Stimulated activated CD4-positive, alpha-beta T cell treated with anti-CD3 and anti-CD28 coated beads, TNF-alpha, amount 100 ng/mL, for 24 hours (primary cell): ENCODE data around the gene TRPM3.
"Not testable (repeated sequence)": the region's sequence is repeated elsewhere in the genome, so short reads cannot be mapped to it uniquely, and the experiment has no call there.

ENCODE experiments used
- DNase-seq, 3 experiments: peaks; one replicate each; pipeline ENCODE4 v3.0.0-alpha.2; 2020; ENCODE audit warnings: low read depth in 3 of 3

The TRPM3 gene

DNA sequence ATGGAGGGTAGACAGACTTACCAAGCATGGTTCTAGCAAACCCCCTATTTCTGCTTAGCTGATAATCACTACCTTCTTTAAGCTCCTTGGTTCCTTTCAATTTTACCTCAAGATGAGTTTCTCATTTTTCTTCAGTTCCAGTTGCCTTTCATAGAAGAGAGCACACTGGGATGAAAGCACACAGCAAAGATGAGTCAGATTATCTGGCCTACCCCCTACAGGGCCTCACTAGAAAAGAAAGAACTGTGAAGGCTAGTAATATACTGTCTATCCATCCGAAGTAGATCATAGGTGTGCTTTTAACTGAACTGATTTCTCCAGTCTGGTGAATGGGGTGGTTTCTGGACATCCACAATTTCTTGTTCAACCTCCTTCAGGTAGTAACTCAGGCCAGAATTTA, 122.5 kb downstream of the TRPM3 start:
- DNase-seq, result no peak

DNA sequence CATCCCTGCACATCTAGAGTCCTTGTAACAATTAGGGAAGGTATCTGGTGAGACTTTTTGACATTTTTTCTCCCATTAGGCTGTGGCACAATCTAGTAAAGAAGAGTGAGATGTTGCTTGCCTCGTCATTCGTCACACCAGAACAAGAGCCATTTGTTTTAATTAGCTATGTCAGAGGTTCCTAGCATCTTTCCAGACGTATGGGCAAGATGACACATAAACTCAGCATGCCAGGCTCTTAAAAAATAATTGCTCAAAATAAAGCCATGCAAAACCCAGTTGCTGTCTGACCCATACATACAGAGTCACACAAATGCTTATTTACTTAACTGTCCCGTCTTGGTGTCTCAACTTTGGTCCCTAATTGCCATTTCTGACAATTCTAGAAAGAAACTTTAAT, 125.9 kb downstream of the TRPM3 start:
- DNase-seq, result no peak

DNA sequence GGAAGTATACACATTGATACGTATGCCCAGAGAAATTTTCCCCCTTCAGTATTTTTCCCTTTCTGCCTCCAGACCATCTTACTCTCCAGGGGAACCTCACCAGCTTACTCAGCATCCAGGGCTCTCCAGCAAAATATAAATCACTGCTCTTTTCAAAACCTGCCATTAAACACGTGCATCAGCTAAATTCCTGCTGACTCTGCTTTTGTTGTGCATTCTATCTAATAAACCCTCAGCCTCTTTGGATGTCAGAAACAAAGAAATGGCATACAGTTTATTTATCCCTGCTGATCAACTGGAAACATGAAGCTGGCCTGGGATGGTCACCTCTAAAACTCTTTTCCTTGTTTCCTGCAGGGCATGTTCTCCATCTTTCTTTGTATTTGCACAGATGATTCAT, 126.8 kb downstream of the TRPM3 start:
- no peak for DNase-seq

DNA sequence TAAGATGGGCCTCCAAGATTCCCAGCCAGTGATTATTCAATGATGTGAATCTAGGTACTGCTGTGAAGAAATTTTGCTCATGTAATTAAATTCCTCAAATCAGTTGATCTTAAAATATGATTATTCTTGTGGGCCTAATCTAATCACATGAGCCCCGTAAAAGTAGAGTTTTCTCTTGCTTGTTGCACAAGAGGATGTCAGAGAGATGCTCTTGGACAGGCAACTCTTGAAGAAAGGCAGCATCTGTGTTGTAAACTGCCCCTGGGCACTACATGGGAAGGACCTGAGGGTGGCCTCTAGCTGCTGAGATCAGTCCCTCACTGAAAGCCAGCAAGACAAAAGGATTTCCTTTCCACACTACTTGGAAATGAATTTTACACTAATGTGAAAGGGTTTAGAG, 132.9 kb downstream of the TRPM3 start:
- no peak for DNase-seq

DNA sequence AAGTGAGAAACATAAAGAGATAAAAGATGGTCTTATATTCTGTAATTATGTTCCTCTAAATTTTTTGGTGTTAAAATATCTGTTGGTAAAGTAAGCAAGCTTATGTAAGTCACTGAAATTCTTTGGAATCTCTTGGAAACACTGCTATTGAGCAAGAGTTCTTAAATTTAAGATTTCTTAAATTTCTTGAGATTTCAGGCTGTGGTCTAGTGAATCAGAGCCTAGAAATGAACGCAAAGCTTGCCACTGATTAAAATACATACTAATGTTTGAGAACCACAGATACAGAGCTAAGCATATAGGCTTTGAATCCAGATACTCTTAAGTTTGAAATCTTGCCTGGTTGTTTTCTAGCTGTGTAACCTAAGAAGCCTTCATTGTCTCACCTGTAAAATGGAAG, 133.4 kb downstream of the TRPM3 start:
- DNase-seq, result no peak

DNA sequence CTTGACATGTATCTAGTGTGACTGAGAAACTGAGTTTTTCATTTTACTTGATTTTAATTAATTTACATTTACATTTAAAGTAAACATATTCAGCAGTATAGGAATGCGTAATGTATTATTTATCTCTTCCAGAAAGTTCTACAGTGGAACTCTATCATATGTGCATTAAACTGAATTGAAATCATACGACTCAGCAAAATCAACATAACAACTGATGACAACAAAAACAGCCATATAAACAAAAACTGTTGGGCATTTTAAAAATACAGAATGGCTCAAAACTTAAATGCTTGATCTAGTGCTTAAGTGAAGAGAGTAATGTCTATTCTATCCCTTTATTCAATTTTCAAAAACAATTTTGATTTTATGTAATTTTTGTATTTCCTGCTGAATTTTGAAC, 134.4 kb downstream of the TRPM3 start:
- DNase-seq, result no peak

DNA sequence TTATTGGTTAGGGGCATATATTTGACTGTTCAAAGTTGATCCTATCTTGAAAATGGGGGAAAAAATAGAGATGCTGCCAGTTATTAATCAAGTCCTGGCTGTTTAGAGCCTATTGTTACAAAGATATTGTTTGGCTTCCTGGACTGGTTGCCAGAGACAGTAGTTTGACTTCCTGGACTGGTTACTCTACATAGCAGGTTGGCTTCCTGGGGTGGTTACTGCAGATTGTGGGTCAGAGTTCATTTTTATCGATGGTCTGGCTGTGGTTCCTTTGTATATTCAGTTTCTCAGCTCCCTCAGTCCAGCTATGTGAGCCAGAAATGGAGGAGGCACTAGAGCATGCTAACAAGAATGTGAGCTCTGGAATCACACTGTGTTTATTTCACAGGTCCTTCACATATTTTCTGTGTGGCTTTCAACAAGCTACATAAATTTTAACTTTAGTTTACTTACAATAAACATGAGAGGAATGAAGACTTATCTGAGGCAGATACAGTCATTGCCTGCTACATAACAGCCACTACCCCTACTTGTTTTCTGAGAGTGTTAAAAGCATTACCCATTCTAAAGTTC, 137.6 kb downstream of the TRPM3 start:
- no peak for DNase-seq

GRCh38 chr9:70981312-70981711, 140.1 kb downstream of the TRPM3 start:
- no peak for DNase-seq

GRCh38 chr9:70979966-70980365, 141.5 kb downstream of the TRPM3 start:
- DNase-seq, result no peak

GRCh38 chr9:70978085-70978484, 143.3 kb downstream of the TRPM3 start:
- no peak for DNase-seq

- no peak for DNase-seq
Observed at GRCh38 chr9:70975821-70976220, 145.6 kb downstream of the TRPM3 start.

DNA sequence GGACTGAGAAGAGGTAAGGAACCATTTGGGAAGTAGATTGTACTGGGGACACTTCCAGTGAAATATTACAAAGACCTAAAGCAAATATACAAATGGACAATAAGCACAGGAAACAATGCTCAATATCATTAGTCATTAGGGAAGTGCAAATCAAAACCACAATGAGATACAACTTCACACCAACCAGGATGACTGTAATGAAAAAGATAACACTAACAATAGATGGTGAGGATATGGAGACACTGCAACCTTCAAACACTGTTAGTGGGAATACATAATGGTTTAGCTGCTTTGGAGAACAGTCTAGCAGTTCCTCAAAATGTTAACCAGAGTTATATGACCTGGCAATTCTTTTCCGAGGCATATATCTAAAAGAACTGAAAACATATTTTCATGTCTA, 149.7 kb downstream of the TRPM3 start:
- no peak for DNase-seq

DNA sequence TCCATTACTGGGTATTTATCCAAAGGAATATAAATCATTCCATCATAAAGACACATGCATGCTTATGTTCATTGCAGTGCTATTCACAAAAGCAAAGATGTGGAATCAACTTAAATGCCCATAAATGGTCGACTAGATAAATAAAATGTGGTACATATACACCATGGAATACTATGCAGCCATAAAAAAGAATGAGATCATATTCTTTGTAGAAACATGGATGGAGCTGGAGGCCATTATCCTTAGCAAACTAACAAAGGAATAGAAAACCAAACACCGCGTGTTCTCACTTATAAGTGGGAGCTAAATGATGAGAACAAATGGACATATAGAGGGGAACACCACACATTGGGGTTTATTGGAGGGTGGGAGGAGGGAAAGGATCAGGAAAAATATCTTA, 155.0 kb downstream of the TRPM3 start:
- DNase-seq, result not testable (repeated sequence)

DNA sequence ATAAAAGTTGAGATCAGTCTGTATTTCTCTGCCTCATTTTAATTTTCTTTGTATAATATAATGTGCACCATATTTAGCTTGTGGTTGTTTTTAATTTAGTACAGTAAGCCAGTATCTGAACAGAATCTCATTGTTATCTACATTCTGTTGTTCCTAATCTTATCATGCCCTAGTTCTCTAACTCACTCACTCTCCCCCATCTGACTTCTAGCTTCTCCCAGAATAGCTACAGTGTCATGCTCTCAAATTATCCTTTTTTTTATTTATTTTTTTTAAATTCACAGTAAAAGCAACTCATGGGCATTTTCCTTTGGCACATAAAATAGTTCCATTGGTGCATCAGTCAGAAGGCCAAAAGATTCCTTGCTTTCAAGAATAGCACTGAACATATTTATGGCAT, 156.6 kb downstream of the TRPM3 start:
- DNase-seq, result no peak

DNA sequence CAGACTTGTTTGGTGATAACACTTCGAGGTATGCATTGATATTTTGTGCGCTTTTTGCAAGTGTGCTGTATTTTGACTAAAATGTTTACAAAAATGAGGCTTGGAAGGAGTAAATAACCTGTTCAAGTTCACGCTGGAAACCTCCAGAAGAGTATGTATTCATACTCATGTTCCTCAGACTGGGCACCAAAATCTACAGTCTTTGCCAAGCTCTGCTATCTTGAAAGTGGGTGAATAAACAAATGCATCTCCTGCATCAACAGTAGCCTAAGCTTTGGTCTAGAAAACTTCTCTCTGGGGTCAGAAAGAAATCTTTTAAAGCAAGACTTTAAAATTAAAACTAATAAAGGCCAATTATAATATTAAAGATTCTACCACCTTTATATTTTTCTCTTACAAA, 157.9 kb downstream of the TRPM3 start:
- no peak for DNase-seq

DNA sequence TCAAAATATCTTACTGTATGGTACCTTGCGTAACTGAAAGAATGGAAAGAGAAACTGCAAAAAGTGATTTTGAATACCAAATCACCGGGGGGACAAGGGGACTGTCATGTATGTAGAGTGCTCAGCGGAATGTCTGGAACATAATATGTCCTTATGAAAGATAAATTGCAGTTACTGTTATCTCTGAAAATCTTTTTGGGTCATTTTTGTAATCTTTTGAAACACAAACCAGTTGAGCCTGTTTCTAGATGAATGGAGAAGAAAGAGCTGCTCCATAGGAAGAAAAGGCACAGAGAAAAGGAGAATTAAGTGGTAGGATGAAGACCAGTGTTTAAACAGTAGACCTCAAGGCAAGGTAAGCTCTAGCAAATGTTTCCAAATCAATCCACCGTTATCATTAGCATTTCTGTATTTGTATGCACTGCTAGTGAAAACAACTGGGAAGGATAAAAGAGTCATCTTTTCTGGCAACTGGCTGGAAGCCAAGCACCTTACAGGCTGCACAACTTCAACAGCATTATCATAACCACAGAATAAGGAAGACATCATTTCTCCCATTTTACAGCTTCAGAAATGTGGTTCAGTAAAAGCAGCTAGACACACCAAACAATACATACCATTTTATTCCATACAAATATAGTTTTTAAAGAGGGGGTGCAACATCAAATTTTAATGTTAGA, 158.5 kb downstream of the TRPM3 start:
- no peak for DNase-seq

GRCh38 chr9:70959366-70959765, 162.1 kb downstream of the TRPM3 start:
- no peak for DNase-seq

- no peak for DNase-seq
Observed at GRCh38 chr9:70954596-70955143, 166.8 kb downstream of the TRPM3 start.

DNA sequence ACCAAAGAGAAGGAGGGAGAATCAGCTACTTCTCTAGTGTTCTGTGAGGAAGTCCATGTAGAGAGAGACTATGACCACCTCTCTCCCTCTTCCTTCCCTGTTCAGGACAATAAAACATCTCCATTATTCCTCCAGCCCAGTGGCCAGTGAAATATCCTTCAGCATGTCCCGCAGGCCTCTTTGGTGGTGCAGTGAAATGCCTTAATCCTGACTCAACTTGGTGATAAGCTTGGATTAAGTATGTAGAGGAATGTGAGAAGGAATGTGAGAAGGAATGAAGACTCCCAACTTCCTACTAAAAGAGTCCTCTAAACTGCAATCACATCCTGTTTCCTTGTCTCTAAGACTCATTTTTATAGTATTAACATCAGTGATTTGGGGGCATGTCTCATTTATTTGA, 167.3 kb downstream of the TRPM3 start:
- no peak for DNase-seq

- DNase-seq, result no peak
Observed at GRCh38 chr9:70951749-70952727, 169.4 kb downstream of the TRPM3 start.

- DNase-seq, result no peak
Observed at GRCh38 chr9:70950270-70950669, 171.2 kb downstream of the TRPM3 start.

GRCh38 chr9:70949239-70949638, 172.2 kb downstream of the TRPM3 start:
- DNase-seq, result no peak

DNA sequence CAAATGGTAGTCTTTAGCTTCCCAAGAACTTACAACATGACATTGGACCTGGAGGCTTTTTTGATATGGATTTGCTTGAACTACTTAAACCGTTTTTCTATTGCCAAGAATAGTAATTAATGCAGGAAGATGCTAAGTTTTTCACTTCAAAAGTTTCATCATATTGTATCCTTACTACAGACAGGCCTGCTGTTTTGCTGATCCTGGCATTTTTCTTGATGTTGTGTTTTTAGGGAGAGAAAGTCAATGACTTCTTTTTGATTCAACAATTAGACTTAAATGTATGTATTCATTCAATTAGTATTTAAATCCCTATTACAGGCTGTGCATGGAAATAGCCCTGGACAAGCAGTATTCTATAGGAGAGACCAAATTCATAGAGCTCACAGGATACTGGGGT, 172.7 kb downstream of the TRPM3 start:
- DNase-seq, result no peak
